ENCODE results near the gene GOLGA6L2. TPM values are rescaled to one million over a fixed set of nuclear protein-coding genes. Genes with fewer than 3 reads are reported as not detected.

Gene GOLGA6L2
- total and polyA plus RNA-seq, 4 donors, result not detected

DNA sequence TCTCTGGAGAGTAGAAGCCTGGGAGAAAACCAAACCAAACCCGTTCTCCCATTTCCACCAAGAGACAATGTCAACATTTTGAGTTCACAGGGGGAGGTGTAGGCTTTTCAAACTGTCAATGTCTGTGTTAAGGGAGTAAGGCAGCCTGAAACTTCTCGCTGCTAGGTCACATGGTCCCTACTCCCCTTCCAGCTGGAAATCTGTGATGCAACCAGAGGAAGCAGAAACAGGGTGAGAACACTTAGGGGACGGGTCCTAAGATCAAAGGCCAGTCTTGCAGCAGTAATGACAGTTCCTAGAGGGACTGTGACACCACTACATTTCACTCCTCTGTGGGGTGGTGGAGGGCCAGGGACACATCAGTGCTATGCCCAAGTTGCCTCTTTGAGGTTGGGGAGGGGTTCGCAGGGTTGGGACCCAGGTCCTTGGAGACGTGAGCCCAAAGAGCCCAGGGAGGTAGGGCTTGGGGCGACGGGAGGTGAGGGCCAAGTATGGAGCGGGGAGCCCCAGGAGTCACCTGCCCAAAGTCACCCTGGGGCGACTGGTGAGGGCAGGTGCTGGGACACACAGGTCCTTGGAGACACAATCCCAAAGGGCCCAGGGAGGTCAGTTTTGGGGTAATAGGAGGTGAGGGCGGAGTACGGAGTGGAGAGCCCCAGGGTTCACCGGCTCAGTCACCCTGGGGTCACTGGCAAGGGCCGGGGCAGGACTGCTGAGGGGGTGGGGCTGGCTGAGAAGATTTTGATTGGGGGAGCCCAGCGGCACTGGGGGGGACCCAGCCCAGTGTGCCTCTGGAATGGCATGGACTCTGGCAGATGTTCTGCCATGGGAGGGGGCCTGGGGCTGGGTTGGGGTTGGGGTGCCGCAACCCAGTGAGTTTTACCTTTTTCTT, 582 bp downstream of the GOLGA6L2 start:
- no peaks in the 10 kb centered on the region for H3K36me3 ChIP-seq (ENCODE audit: control insufficient read depth in 4 of 4, insufficient read depth in 4 of 4, low read length in 4 of 4)
- H3K27me3 ChIP-seq (ENCODE audit: control insufficient read depth in 3 of 3, insufficient read depth in 3 of 3, low read length in 2 of 3), result no peaks in the 10 kb centered on the region
- peaks cover 0 to 2% (median 0%) of the 10 kb centered on the region in 4 donors for H3K9me3 ChIP-seq (ENCODE audit: control insufficient read depth in 4 of 4, insufficient read depth in 3 of 4, low read length in 3 of 4)
- H3K4me1 ChIP-seq (ENCODE audit: control insufficient read depth in 5 of 5, insufficient read depth in 5 of 5, low read length in 5 of 5), result no peaks in the 10 kb centered on the region
- DNase-seq, result peak in 2 of 3 donors; percentile 4 to 14
- H3K4me3 ChIP-seq, result no peak overlapping the region
- ATAC-seq (ENCODE audit: insufficient read depth, low FRiP score), result no peak
- TF ChIP-seq, protein P1, sequence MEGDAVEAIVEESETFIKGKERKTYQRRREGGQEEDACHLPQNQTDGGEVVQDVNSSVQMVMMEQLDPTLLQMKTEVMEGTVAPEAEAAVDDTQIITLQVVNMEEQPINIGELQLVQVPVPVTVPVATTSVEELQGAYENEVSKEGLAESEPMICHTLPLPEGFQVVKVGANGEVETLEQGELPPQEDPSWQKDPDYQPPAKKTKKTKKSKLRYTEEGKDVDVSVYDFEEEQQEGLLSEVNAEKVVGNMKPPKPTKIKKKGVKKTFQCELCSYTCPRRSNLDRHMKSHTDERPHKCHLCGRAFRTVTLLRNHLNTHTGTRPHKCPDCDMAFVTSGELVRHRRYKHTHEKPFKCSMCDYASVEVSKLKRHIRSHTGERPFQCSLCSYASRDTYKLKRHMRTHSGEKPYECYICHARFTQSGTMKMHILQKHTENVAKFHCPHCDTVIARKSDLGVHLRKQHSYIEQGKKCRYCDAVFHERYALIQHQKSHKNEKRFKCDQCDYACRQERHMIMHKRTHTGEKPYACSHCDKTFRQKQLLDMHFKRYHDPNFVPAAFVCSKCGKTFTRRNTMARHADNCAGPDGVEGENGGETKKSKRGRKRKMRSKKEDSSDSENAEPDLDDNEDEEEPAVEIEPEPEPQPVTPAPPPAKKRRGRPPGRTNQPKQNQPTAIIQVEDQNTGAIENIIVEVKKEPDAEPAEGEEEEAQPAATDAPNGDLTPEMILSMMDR (IDR thresholded peaks at IDR 0.05; ENCODE audit: control extremely low read depth, extremely low read depth), result no peak
- H3K9ac ChIP-seq (ENCODE audit: insufficient read depth in 1 of 2, low read length in 2 of 2), result no peak overlapping the region
- 84% methylated on average over 15 of the region's 15 CpGs for WGBS, 2 donors
- H3K27ac ChIP-seq (ENCODE audit: low read depth in 1 of 2, low read length in 1 of 2), result no peak overlapping the region

DNA sequence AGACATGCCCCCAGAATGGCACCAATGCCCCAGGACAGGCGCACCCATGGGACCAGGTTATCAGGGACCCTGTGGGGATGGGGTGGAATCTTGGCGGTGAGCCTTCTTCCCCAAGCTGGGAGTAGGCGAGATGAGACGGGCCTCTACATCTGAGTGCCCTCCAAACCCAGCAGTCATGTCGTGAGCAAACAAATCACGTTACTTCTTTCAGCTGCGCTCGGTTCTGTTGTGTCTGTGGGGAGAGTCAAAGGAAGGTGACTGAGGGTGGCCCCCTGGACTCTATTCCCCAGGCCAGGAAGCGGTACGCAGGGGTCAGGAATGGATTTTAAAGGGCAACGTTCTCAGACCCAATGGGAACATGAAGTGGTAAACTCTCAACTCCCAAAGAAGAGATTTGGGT, 2.8 kb downstream of the GOLGA6L2 start:
- TF ChIP-seq, protein P1 (IDR thresholded peaks at IDR 0.05; ENCODE audit: control extremely low read depth, extremely low read depth), result no peak
- ATAC-seq (ENCODE audit: insufficient read depth, low FRiP score) (no peak), DNase-seq (no peak)
- H3K36me3 ChIP-seq (ENCODE audit: control insufficient read depth in 4 of 4, insufficient read depth in 4 of 4, low read length in 4 of 4), result no peaks in the 10 kb centered on the region
- H3K9ac ChIP-seq (ENCODE audit: insufficient read depth in 1 of 2, low read length in 2 of 2), result no peak overlapping the region
- no peak overlapping the region for H3K27ac ChIP-seq (ENCODE audit: low read depth in 1 of 2, low read length in 1 of 2)
- peaks cover 0 to 2% (median 0%) of the 10 kb centered on the region in 4 donors for H3K9me3 ChIP-seq (ENCODE audit: control insufficient read depth in 4 of 4, insufficient read depth in 3 of 4, low read length in 3 of 4)
- H3K4me1 ChIP-seq (ENCODE audit: control insufficient read depth in 5 of 5, insufficient read depth in 5 of 5, low read length in 5 of 5), result no peaks in the 10 kb centered on the region
- no peaks in the 10 kb centered on the region for H3K27me3 ChIP-seq (ENCODE audit: control insufficient read depth in 3 of 3, insufficient read depth in 3 of 3, low read length in 2 of 3)
- 69 to 80% methylated on average over 11 of the region's 11 CpGs for WGBS, 2 donors
- no peak overlapping the region for H3K4me3 ChIP-seq

DNA sequence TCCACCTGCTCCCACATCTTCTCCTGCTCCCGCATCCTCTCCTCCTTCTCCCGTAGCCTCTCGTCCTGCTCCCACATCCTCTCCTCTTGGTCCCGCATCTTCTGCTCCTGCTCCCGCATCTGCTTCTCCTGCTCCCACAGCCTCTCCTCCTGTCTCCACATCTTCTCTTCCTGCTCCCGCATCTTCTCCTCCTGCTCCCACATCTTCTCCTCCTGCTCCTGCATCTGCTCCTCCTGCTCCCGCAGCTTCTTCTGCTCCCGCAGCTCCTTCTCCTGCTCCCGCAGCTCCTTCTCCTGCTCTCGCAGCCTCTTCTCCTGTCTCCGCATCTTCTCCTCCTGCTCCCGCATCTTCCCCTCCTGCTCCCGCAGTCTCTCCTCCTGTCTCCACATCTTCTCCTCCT, 5.8 kb downstream of the GOLGA6L2 start:
- H3K4me3 ChIP-seq, result no peak overlapping the region
- no peak for ATAC-seq (ENCODE audit: insufficient read depth, low FRiP score)
- TF ChIP-seq, protein P1 (IDR thresholded peaks at IDR 0.05; ENCODE audit: control extremely low read depth, extremely low read depth), result no peak
- H3K9ac ChIP-seq (ENCODE audit: insufficient read depth in 1 of 2, low read length in 2 of 2), result no peak overlapping the region
- no peaks in the 10 kb centered on the region for H3K36me3 ChIP-seq (ENCODE audit: control insufficient read depth in 4 of 4, insufficient read depth in 4 of 4, low read length in 4 of 4)
- WGBS, 2 donors, result 88 to 90% methylated on average over 13 of the region's 13 CpGs
- H3K4me1 ChIP-seq (ENCODE audit: control insufficient read depth in 5 of 5, insufficient read depth in 5 of 5, low read length in 5 of 5), result no peaks in the 10 kb centered on the region
- DNase-seq, result no peak
- no peaks in the 10 kb centered on the region for H3K27me3 ChIP-seq (ENCODE audit: control insufficient read depth in 3 of 3, insufficient read depth in 3 of 3, low read length in 2 of 3)
- no peak overlapping the region for H3K27ac ChIP-seq (ENCODE audit: low read depth in 1 of 2, low read length in 1 of 2)
- H3K9me3 ChIP-seq (ENCODE audit: control insufficient read depth in 4 of 4, insufficient read depth in 3 of 4, low read length in 3 of 4), result no peaks in the 10 kb centered on the region
